ENCODE measurements around the gene CASP7. TPM values are rescaled to one million over a fixed set of nuclear protein-coding genes. Genes with fewer than 3 reads are reported as not detected.

CASP7 gene
- total and polyA plus RNA-seq, 10 of the 15 experiments (the other 5 are each of a cell fraction or from before 2014, with no cell fraction given), result 23.7 to 34.4 (median 28.7) TPM

DNA sequence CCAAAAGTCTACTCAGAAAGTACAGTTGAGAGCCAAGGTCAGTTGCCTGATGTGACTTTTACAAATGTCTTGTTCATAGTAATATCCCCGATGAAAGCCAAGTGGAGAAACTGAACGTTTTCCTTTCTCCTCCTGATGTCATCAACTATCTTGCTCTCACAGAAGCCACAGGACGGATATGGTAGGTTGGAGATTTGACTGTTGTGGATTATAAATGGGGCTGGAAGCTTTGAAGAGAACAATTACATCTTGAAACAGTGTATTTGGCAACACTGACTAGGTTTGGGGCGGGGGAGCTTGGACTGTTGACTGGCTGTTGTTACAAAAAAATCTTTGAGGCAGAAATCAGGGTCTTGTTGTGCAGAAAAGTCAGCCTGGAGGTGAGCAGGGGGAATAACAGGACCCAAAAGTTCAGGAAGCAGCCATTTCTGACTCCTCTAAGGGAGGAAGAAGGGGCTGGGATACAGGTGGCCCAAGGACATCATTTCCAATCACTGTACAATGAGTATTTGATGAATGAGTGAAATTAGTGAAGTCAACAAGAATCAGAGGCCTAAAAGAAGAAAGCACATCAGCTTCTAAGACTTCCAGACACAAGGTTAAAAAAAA is 96.1 kb downstream of the CASP7 start (continued):
- TF ChIP-seq TBL1XR1 (IDR thresholded peaks at IDR 0.05; ENCODE audit: low read depth, low read length), result no peak
- TF ChIP-seq PML (IDR thresholded peaks at IDR 0.05; ENCODE audit: low read length), result no peak
- no peak for TF ChIP-seq CBFB (IDR thresholded peaks at IDR 0.05; ENCODE audit: low read depth)
- TF ChIP-seq HCFC1 (IDR thresholded peaks at IDR 0.05; ENCODE audit: low read length), result no peak
- no peak for TF ChIP-seq SMAD1 (IDR thresholded peaks at IDR 0.05; ENCODE audit: low read depth, partially characterized antibody)
- no peak for TF ChIP-seq STAT3 (IDR thresholded peaks at IDR 0.05; ENCODE audit: low read depth, low read length)

DNA sequence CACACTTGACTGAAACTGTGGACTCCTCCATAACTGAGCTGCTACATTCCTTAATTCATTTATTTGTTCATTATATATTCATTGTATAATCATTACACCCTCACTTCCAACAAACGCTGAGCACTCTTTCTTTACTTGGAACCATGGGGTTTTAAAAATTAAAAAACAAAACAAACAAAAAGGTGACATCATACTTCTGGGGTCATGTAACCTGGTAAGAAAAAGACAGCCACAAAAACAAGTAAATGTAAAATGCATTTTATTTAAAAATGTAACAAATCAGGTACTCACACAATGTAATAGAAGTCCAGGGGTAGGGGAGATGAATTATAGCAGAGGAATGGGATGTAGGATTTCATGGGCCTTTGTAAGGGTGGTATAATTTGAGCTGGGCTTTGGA is 96.8 kb downstream of the CASP7 start:
- Histone ChIP-seq H3K79me2 (ENCODE audit: control insufficient read depth, insufficient read depth, low read length) (no peaks in the 10 kb centered on the region), H3K27ac (ENCODE audit: control insufficient read depth, insufficient read depth) (no peak overlapping the region), H3K9me3 (replicated peaks; ENCODE audit: control insufficient read depth, insufficient read depth, low read length) (no peaks in the 10 kb centered on the region), H2AFZ (ENCODE audit: control insufficient read depth, low read depth, low read length) (no peak overlapping the region), H4K20me1 (ENCODE audit: control insufficient read depth, insufficient read depth) (no peaks in the 10 kb centered on the region), H3K4me3 (no peak overlapping the region), H3K27me3 (replicated peaks in 1 of 2; ENCODE audit: control insufficient read depth in 2 of 2, insufficient read depth in 2 of 2, low read length in 1 of 2) (no peaks in the 10 kb centered on the region; a peak in 1 of 4 replicates), H3K4me1 (ENCODE audit: control insufficient read depth, insufficient read depth, low read length) (no peaks in the 10 kb centered on the region), H3K9ac (ENCODE audit: control insufficient read depth, insufficient read depth, low read length) (no peak overlapping the region), H3K36me3 (ENCODE audit: control insufficient read depth in 2 of 2, insufficient read depth in 2 of 2, low read length in 1 of 2) (no peaks in the 10 kb centered on the region), H3K4me2 (ENCODE audit: control insufficient read depth, insufficient read depth) (no peak overlapping the region)
- FAIRE-seq (no peak), ATAC-seq (no peak), DNase-seq (ENCODE audit: low read depth, low spot score) (no peak)
- RAD21 ChIA-PET (ENCODE audit: unreplicated experiment), result no interaction called here
- WGBS (ENCODE audit: insufficient coverage, insufficient replicate concordance, low lambda C conversion rate, missing lambda C conversion rate), result 0% methylated on average over 1 of the region's 1 CpG
- no TSS peak for BruUV-seq (replicated peaks)
- in situ Hi-C loops (cut with MboI), result no loop called here
- intact Hi-C loops (cut with micrococcal nuclease; ENCODE audit: unreplicated experiment), result no loop called here
- CTCF ChIA-PET, result interaction anchor here (1.8 kb wide), 1 partner anchor 23 kb away, joined by 3 read pairs; no protein-coding TSS in a partner anchor
- TF ChIP-seq SUPT20H (IDR thresholded peaks at IDR 0.05; ENCODE audit: borderline replicate concordance, control insufficient read depth, low read depth, low read length) (no peak), TAF1 (IDR thresholded peaks at IDR 0.05; ENCODE audit: borderline replicate concordance, low read depth, low read length) (no peak), ZSCAN29 (IDR thresholded peaks at IDR 0.05) (no peak), ATF7 (IDR thresholded peaks at IDR 0.05; ENCODE audit: low read depth) (peak; percentile 37)
- POLR2A ChIA-PET, result no interaction called here
- SMC1A ChIA-PET (ENCODE audit: uncharacterized antibody, unreplicated experiment), result no interaction called here

Small RNA genes within 50 kb of the gene (microRNA-seq; reads per million reads assigned to microRNA genes)
- not detected for gene MIR4483

Other genes starting within 250 kb of the CASP7 start
- gene HABP2, start 126.9 kb upstream of the CASP7 start, total RNA-seq (2014; rRNA removed), result not detected in 2 replicates
- not detected in 2 replicates for gene HABP2, start 126.9 kb upstream of the CASP7 start, total RNA-seq (2014; rRNA removed; fragmentation: Illumina TruSeq; extraction: Trizol)
- 0.13 and 0.16 TPM in 2 replicates for gene HABP2, start 126.9 kb upstream of the CASP7 start, total RNA-seq (2021)
- gene HABP2, start 126.9 kb upstream of the CASP7 start, polyA plus RNA-seq (2011; rRNA removed), result not detected in 2 replicates
- not detected in 2 replicates for gene HABP2, start 126.9 kb upstream of the CASP7 start, polyA plus RNA-seq (2014; fragmentation: Illumina TruSeq; extraction: Trizol)
- gene HABP2, start 126.9 kb upstream of the CASP7 start, polyA plus RNA-seq (2014; fragmentation: Nextera tagmentation; extraction: Ambion mirVana), result not detected
- gene HABP2, start 126.9 kb upstream of the CASP7 start, polyA plus RNA-seq (2014; rRNA removed), result not detected in 2 replicates
- not detected for gene HABP2, start 126.9 kb upstream of the CASP7 start, polyA plus RNA-seq (2016; fragmentation: Nextera tagmentation; extraction: Ambion mirVana)
- gene NRAP, start 15.9 kb upstream of the CASP7 start, total RNA-seq (2014; rRNA removed), result not detected in 2 replicates
- not detected in 2 replicates for gene NRAP, start 15.9 kb upstream of the CASP7 start, total RNA-seq (2014; rRNA removed; fragmentation: Illumina TruSeq; extraction: Trizol)
- not detected in 2 replicates for gene NRAP, start 15.9 kb upstream of the CASP7 start, total RNA-seq (2021)
- gene NRAP, start 15.9 kb upstream of the CASP7 start, polyA plus RNA-seq (2011; rRNA removed), result not detected in 2 replicates
- not detected in 2 replicates for gene NRAP, start 15.9 kb upstream of the CASP7 start, polyA plus RNA-seq (2014; fragmentation: Illumina TruSeq; extraction: Trizol)
- not detected for gene NRAP, start 15.9 kb upstream of the CASP7 start, polyA plus RNA-seq (2014; fragmentation: Nextera tagmentation; extraction: Ambion mirVana)
- gene NRAP, start 15.9 kb upstream of the CASP7 start, polyA plus RNA-seq (2014; rRNA removed), result not detected in 2 replicates
- gene NRAP, start 15.9 kb upstream of the CASP7 start, polyA plus RNA-seq (2016; fragmentation: Nextera tagmentation; extraction: Ambion mirVana), result not detected
- not detected in 2 replicates for gene PLEKHS1, start 71.8 kb downstream of the CASP7 start, total RNA-seq (2014; rRNA removed)
- gene PLEKHS1, start 71.8 kb downstream of the CASP7 start, total RNA-seq (2014; rRNA removed; fragmentation: Illumina TruSeq; extraction: Trizol), result not detected in 2 replicates
- not detected in 2 replicates for gene PLEKHS1, start 71.8 kb downstream of the CASP7 start, total RNA-seq (2021)
- 0.03 and 0.04 TPM in 2 replicates for gene PLEKHS1, start 71.8 kb downstream of the CASP7 start, polyA plus RNA-seq (2011; rRNA removed)
- gene PLEKHS1, start 71.8 kb downstream of the CASP7 start, polyA plus RNA-seq (2014; fragmentation: Illumina TruSeq; extraction: Trizol), result not detected in 2 replicates
- not detected for gene PLEKHS1, start 71.8 kb downstream of the CASP7 start, polyA plus RNA-seq (2014; fragmentation: Nextera tagmentation; extraction: Ambion mirVana)
- gene PLEKHS1, start 71.8 kb downstream of the CASP7 start, polyA plus RNA-seq (2014; rRNA removed), result 0.04 and 0.17 TPM in 2 replicates
- not detected for gene PLEKHS1, start 71.8 kb downstream of the CASP7 start, polyA plus RNA-seq (2016; fragmentation: Nextera tagmentation; extraction: Ambion mirVana)
- 13.9 and 16.9 TPM in 2 replicates for gene DCLRE1A, start 174.2 kb downstream of the CASP7 start, total RNA-seq (2014; rRNA removed)
- gene DCLRE1A, start 174.2 kb downstream of the CASP7 start, total RNA-seq (2014; rRNA removed; fragmentation: Illumina TruSeq; extraction: Trizol), result 18.7 and 18.9 TPM in 2 replicates
- 11.4 and 12.9 TPM in 2 replicates for gene DCLRE1A, start 174.2 kb downstream of the CASP7 start, total RNA-seq (2021)
- 29.8 and 43.7 TPM in 2 replicates for gene DCLRE1A, start 174.2 kb downstream of the CASP7 start, polyA plus RNA-seq (2011; rRNA removed)
- gene DCLRE1A, start 174.2 kb downstream of the CASP7 start, polyA plus RNA-seq (2014; fragmentation: Illumina TruSeq; extraction: Trizol), result 16.5 and 20.1 TPM in 2 replicates
- gene DCLRE1A, start 174.2 kb downstream of the CASP7 start, polyA plus RNA-seq (2014; fragmentation: Nextera tagmentation; extraction: Ambion mirVana), result 1 to 10 TPM; 4.8 to 5.2 TPM
- 9.0 and 10.0 TPM in 2 replicates for gene DCLRE1A, start 174.2 kb downstream of the CASP7 start, polyA plus RNA-seq (2014; rRNA removed)
- gene DCLRE1A, start 174.2 kb downstream of the CASP7 start, polyA plus RNA-seq (2016; fragmentation: Nextera tagmentation; extraction: Ambion mirVana), result 10 to 100 TPM; 14.2 to 16.4 TPM
- 16.4 and 17.4 TPM in 2 replicates for gene NHLRC2, start 174.7 kb downstream of the CASP7 start, total RNA-seq (2014; rRNA removed)
- gene NHLRC2, start 174.7 kb downstream of the CASP7 start, total RNA-seq (2014; rRNA removed; fragmentation: Illumina TruSeq; extraction: Trizol), result 15.4 and 17.0 TPM in 2 replicates
- gene NHLRC2, start 174.7 kb downstream of the CASP7 start, total RNA-seq (2021), result 30.5 and 31.3 TPM in 2 replicates
- gene NHLRC2, start 174.7 kb downstream of the CASP7 start, polyA plus RNA-seq (2011; rRNA removed), result 21.1 and 32.2 TPM in 2 replicates
- gene NHLRC2, start 174.7 kb downstream of the CASP7 start, polyA plus RNA-seq (2014; fragmentation: Illumina TruSeq; extraction: Trizol), result 12.9 and 13.9 TPM in 2 replicates
- 1 to 10 TPM; 1.9 to 3.9 TPM for gene NHLRC2, start 174.7 kb downstream of the CASP7 start, polyA plus RNA-seq (2014; fragmentation: Nextera tagmentation; extraction: Ambion mirVana)
- 9.0 and 9.8 TPM in 2 replicates for gene NHLRC2, start 174.7 kb downstream of the CASP7 start, polyA plus RNA-seq (2014; rRNA removed)
- 10 to 100 TPM; 20.2 to 21.2 TPM for gene NHLRC2, start 174.7 kb downstream of the CASP7 start, polyA plus RNA-seq (2016; fragmentation: Nextera tagmentation; extraction: Ambion mirVana)